ENCODE results near the gene TASP1.

TASP1 gene

DNA sequence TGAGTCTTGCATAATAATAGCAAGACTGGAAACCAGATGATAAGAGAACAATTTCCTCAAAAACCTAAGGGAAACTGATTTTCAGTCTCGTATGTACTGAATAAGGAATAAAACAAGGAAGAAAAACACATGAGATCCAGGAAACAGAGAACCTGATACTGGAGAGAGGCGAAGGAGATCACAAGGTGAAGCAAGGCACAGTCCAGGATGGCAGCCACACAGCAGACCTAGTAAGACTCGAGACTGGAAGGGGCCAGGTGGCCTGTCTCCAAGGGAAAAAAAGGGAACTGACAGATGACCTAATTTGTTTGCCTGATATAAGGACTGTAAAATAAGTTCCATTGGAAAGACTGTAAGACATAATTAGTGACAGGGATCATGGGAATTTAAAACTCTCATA, 71.1 kb downstream of the TASP1 start:
- no peak for DNase-seq

GRCh38 chr20:13563854-13564253, 74.9 kb downstream of the TASP1 start:
- no peak for DNase-seq

DNA sequence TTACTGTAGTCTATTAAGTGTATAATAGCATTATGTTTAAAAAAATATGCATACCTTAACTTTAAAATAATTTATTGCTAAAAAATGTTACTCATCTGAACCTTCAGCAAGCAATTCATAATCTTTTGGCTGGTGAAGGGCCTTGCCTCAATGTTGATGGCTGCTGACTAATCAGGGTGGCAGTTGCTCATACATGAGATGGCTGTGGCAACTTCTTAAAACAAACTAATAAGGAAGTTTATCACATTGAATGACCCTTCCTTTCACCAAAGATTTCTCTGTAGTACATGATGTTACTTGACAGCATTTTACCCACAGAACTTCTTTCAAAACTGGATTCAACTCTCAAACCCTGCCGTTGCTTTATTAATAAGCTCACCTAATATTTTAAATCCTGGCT, 84.0 kb downstream of the TASP1 start:
- no peak for DNase-seq

- no peak for DNase-seq
These were observed 84.7 kb downstream of the TASP1 start for GRCh38 chr20:13554076-13554475.

DNA sequence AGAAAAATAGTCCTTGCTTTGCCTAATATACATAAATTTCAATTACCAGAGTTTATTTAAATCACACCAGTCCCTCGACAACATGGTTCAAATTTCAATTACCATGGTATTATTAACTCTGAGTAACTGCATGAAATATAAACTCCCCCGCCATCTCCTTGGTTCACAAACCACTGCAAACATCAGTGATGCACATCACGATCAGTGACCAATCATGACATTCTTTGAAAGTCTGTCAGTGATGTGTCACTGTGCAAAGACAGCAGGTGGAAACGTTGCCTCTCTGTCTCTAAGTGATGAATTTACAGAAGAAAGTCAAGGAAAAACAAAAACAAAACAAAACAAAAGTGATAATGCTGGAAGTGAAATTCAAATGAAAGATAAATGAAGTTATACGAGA, 86.7 kb downstream of the TASP1 start:
- DNase-seq: no peak

DNA sequence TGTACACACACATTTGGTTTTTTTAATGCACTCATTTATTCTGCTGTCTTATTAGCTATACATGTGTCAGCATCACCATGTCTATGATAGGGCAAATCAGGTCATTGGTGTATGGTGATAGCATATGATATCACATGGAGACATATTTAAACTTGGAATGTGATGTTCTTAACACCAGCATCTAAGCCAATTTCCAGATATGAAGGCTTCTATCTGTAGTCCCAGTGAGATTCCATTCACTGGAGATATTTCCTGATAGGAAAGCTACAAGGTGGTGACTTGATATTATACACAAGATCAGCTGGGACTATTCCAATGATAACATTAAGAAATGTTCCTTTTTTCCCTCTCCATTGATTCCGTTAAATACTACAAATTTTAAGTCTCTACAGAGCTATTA, 89.3 kb downstream of the TASP1 start:
- DNase-seq: no peak

DNA sequence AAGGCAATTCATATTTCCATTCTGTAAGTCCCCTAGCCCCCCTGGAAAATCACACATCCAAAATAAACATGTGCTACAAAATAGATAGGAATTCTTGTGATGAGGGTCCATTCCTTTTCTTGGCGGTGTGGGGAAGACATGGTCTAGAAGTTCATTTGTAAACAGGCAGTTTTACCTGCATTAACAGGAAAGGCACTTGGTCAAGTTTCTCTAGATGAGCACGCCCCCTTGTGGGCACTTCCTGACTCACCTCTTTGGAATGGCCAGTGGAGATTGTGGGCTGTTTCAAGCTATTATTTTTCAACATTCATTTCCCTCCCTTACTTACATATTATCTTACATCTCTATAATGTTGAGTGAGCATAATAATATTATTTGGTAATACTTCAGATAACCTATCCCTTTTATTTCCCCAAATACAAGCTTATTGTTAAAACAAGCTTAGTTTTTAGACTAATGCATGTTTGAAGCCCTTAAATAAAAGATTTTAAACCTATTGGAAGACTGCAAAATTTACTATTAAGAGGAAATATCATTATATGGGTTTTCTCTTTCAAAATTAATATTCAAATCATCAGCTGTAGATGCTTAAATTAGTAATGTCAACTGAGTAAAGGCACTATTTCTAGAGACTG, 92.1 kb downstream of the TASP1 start:
- DNase-seq: peak; percentile 61

DNA sequence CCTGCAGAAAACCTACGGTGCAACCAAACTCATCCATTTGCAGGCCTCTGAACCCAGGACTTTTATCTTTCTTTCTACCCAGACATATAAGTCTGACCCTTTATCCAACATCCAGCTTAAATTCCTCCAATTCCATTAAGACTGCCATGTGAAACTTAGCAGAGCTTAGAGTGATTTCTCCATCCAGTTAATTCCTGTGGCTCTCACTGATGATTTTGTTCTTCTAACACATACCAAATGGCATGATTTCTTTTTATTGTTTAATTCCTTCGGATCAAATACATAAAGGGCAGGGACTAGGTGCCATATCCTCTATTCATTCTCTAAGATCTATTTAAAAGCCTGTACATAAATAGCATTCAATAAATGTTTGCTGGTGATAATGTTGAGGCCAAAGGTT, 92.9 kb downstream of the TASP1 start:
- DNase-seq: no peak

GRCh38 chr20:13543783-13544182, 94.9 kb downstream of the TASP1 start:
- DNase-seq: no peak

DNA sequence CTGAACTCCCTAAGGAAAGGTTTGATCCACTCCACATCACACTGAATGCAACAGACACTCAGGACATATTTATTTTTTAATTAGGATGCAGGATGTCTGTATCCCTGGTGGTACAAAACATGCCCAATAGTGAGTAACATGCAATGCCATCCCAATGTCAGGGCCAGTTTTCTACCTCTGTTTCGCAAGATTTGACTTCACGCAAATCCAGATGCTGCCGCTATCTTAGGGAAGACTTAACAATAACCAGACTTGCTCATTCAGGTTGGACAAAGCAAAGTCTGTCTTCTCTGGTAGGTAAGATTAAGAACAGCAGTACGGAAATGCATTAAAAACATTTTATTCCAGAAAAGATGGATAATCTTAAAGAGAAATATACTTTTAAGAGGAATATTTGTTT, 103.1 kb downstream of the TASP1 start:
- DNase-seq: no peak

DNA sequence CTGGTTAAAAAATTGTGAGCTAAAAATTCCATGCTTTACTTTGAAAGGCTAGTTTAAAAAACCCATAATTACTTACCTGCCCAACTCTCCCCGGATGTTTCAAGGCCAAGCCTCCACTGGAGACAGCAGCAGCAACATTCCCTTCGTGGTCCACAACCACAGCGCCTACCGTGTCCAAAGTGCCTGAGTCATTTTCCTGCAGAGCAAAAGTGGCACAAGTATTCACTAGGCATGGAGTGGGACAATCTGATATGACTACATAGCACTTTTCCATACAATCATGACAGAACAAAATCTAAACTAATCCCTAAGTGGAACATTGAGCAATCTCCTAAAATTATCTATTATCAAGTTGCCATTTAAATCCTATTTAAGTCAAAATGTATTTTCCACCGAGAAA, 104.8 kb downstream of the TASP1 start:
- DNase-seq: no peak

DNA sequence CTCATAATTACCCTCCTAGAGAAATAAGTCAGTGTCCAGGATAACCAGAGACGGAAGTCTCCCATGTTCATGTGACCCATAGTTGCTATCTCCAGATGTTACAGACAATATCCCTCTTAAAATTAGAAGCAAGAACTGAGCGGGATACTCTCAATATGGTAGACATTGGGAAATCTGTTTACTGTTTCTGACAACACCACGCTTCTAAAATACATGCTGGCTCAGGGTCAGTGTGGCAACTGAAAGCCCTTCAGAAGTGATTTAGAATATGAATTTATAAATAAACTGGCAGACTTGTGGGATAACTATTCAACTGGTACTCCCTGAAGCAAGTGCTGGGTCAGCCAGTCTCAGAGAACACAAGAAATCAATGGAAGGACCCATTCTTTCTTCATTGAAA, 108.6 kb downstream of the TASP1 start:
- DNase-seq: no peak

DNA sequence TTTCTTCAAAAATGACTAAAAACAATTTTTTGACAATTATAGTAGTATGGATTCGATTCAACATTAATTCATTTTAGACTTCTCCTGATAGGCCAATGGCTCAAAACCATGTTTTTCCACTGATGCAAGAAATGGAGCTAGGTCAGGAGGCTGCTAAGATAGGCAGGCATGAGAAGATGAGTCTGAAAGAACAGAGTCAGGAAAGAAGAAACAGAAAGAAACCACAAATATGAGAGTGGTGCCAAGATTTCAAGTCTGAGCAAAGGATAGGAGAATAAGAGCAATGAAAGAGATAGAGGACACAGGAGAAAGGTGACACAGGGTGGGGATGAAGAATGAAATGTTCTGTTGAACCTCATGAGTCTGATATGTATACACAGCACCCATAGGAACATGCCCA, 112.2 kb downstream of the TASP1 start:
- no peak for DNase-seq

DNA sequence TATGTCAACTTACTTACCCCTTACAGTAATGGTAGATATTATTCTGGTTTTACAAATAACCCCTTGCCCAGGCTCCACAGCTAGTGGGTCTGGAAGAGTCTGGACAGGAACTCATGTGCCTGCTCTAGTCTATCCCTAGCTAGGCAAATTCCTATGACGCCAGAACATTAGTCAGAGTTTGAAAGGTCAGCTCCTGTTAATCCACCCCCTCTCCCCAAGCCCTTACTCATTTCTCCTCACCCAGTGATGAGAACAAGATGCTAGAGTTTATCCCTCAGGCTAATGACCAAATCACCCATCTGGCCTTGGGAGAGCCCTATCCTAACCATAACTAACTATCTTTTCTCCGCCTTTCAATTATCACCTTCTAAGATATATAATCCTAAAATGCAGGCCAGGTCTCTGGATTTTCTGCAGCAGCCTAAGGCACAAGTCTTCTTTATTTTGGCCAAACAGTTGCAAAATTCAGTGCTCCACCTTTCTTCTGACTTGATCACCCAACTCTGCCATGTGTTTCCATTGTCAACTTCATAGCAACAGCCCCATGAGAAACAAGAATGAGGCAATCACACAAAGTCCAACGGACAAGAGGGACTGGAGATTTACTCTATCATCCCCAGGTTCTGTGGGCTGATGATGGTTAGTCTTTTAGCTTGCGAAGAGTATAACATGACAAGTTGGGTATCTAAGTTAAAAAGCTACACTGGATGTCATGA, 113.3 kb downstream of the TASP1 start:
- DNase-seq: no peak

DNA sequence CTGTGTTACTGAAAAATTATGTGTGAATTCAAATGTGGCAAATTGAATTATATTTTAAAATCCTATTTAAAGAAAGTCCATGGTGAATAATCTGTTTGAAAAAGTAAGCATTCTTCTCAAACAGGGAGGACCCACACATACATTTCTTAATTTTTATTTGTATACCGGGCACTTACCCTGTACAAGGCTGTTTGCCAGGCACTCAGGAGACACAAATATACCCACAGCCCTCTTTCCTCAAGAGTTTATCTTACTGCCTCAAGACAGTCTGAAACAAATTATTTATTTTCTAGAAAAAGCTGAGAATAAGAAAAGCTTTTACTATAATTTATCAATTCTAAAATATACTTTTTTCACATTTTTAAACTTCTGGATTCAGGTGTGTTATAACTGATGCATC, 114.4 kb downstream of the TASP1 start:
- DNase-seq: no peak

GRCh38 chr20:13517831-13518230, 120.9 kb downstream of the TASP1 start:
- DNase-seq: no peak

DNA sequence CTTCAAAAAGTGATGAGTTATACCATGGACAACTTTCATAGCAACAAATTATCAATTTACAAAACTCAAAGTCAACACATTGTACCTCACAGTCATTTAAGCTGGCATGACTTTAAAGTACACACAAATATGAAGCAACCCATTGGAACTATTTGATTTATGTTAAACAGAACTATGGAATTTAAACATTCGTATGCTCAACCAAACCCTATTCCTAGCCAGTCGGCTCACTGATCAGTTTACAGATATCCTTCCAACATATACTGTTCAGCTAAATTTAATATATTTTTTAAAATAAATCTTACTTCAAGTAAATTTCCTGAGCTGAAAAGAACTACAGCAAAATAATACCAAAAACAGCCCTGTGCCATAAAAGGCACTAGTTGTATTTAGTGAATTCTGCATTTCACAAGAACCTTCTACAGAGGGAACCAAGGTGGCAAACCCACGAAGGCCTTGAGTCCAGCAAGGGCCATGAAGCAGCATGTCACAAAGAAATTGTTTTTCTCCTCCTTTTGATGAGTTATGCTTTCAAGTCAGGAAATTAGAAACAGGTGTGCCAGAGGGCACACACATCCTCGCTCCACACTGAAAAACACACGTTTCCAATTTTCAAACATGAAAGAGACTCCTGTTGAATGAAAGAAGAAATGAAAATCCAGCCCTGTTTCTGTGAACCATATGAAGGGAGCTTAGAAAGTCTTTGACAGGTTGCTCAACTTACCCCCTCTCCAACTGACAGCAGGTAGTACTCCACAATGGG, 122.8 kb downstream of the TASP1 start:
- no peak for DNase-seq

DNA sequence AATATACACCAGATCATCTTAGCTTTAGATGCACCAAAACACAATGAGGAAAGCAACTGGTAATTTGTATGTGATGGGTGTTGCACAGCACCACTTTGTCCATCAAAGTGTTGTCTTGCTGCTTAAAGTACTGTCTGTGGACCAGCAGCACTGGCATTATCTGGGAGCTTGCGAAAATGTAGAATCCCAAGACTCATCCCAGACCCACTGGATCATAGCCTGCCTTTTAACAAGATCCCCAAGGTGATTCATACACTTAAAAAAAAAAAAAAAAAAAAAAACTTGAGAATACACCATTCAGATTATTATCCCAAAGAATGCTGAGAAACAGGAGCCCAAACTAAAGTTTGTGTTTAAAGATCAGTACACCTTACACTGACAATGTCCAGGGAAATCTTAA, 123.4 kb downstream of the TASP1 start:
- no peak for DNase-seq

- DNase-seq: no peak
These were observed 127.8 kb downstream of the TASP1 start for GRCh38 chr20:13510837-13511488.

- no peak for DNase-seq
These were observed 131.1 kb downstream of the TASP1 start for GRCh38 chr20:13507646-13508045.

DNA sequence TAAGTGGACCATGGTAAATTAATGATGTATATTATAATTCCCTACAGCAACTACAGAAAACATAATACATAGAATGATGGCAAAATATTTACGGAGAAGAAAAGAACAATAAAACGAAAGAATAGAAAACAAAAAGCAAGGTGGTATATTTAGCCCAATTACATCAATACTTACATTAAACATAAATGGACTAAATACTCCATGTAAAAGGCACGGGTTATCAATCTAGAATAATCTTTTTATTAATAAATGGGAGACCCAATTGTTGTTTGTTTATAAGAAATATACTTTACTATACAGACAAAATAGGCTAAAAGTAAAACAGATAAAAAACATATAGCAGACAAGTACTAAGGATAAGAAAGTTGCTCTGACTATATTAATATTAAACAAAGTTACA, 137.2 kb downstream of the TASP1 start:
- no peak for DNase-seq

GRCh38 chr20:13494019-13494418, 144.7 kb downstream of the TASP1 start:
- DNase-seq: no peak

- no peak for DNase-seq
These were observed 145.6 kb downstream of the TASP1 start for GRCh38 chr20:13493143-13493542.

DNA sequence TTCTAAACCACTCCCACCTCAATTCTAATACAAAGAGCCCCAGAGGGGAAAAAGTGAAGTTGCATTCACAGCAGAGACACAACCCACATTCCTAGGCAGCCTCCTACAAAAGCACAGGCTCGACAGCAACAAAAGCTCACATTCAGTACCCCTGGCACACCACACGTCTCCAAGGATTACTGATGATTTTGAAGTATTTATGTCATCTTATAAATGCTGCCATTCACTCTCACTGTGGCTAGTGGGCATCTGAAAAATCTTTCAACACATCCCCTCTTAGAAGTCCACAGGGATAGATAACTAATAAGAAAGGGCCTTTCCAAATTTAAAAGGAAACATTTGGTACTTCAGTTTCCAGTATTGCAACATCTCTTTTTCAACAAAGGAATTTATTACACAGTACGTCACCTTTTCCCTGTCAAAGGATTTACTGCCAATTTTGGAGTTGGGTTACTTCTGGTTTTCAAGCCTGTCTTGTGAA, 146.7 kb downstream of the TASP1 start:
- DNase-seq: no peak
